ENCODE measurements around the gene ZCRB1. TPM values are rescaled to one million over a fixed set of nuclear protein-coding genes. Genes with fewer than 3 reads are reported as not detected.
A peak's percentile ranks its signal among the peaks of the same experiment; 100 is the strongest.

ZCRB1 gene
- total and polyA plus RNA-seq, 2 donors from 2014 or later: 45.6 to 87.5 TPM

GRCh38 chr12:42270596-42270995 is 55.3 kb downstream of the ZCRB1 start:
- H3K4me3 ChIP-seq (ENCODE audit: low read length in 3 of 3): no peak overlapping the region
- H3K27me3 ChIP-seq (ENCODE audit: control insufficient read depth, insufficient read depth, low read length): no peaks in the 10 kb centered on the region
- no peak overlapping the region for H3K27ac ChIP-seq (ENCODE audit: low read depth in 2 of 2, low read length in 2 of 2)
- FAIRE-seq (no peak), DNase-seq (peak in 1 of 5 donors; percentile 11)
- intact Hi-C loops (cut with DNase I): no loop called here
- TF ChIP-seq CTCF (IDR thresholded peaks at IDR 0.05; ENCODE audit: borderline replicate concordance, extremely low read depth, insufficient read depth): no peak
- no peak overlapping the region for H3K9ac ChIP-seq (ENCODE audit: low read length in 3 of 3)
- no peaks in the 10 kb centered on the region for H3K9me3 ChIP-seq (ENCODE audit: control insufficient read depth in 2 of 3, insufficient read depth in 1 of 3, low read length in 3 of 3)
- H3K4me1 ChIP-seq (ENCODE audit: control insufficient read depth in 2 of 3, insufficient read depth in 2 of 3, low read depth in 1 of 3, low read length in 3 of 3): no peaks in the 10 kb centered on the region
- no peaks in the 10 kb centered on the region for H3K36me3 ChIP-seq (ENCODE audit: control insufficient read depth in 2 of 3, insufficient read depth in 3 of 3, low read length in 3 of 3)

GRCh38 chr12:42267413-42268190 is 58.3 kb downstream of the ZCRB1 start:
- intact Hi-C loops (cut with DNase I): no loop called here
- Histone ChIP-seq H3K4me3 (ENCODE audit: low read length in 3 of 3) (no peak overlapping the region), H3K9ac (ENCODE audit: low read length in 3 of 3) (no peak overlapping the region), H3K27ac (ENCODE audit: low read depth in 2 of 2, low read length in 2 of 2) (no peak overlapping the region), H3K4me1 (ENCODE audit: control insufficient read depth in 2 of 3, insufficient read depth in 2 of 3, low read depth in 1 of 3, low read length in 3 of 3) (no peaks in the 10 kb centered on the region), H3K9me3 (ENCODE audit: control insufficient read depth in 2 of 3, insufficient read depth in 1 of 3, low read length in 3 of 3) (no peaks in the 10 kb centered on the region), H3K27me3 (ENCODE audit: control insufficient read depth, insufficient read depth, low read length) (no peaks in the 10 kb centered on the region), H3K36me3 (ENCODE audit: control insufficient read depth in 2 of 3, insufficient read depth in 3 of 3, low read length in 3 of 3) (no peaks in the 10 kb centered on the region)
- no peak for FAIRE-seq
- no peak for DNase-seq
- no peak for TF ChIP-seq CTCF (IDR thresholded peaks at IDR 0.05; ENCODE audit: borderline replicate concordance, extremely low read depth, insufficient read depth)

- intact Hi-C loops (cut with DNase I): no loop called here
- no peaks in the 10 kb centered on the region for H3K9me3 ChIP-seq (ENCODE audit: control insufficient read depth in 2 of 3, insufficient read depth in 1 of 3, low read length in 3 of 3)
- no peak for TF ChIP-seq CTCF (IDR thresholded peaks at IDR 0.05; ENCODE audit: borderline replicate concordance, extremely low read depth, insufficient read depth)
- H3K4me1 ChIP-seq (ENCODE audit: control insufficient read depth in 2 of 3, insufficient read depth in 2 of 3, low read depth in 1 of 3, low read length in 3 of 3): no peaks in the 10 kb centered on the region
- no peaks in the 10 kb centered on the region for H3K36me3 ChIP-seq (ENCODE audit: control insufficient read depth in 2 of 3, insufficient read depth in 3 of 3, low read length in 3 of 3)
- FAIRE-seq: no peak
- H3K27me3 ChIP-seq (ENCODE audit: control insufficient read depth, insufficient read depth, low read length): no peaks in the 10 kb centered on the region
- no peak overlapping the region for H3K27ac ChIP-seq (ENCODE audit: low read depth in 2 of 2, low read length in 2 of 2)
- DNase-seq: no peak
- no peak overlapping the region for H3K4me3 ChIP-seq (ENCODE audit: low read length in 3 of 3)
- no peak overlapping the region for H3K9ac ChIP-seq (ENCODE audit: low read length in 3 of 3)
Observed at GRCh38 chr12:42266579-42267230, 59.2 kb downstream of the ZCRB1 start.
